GM23338 (cell line): Measurements from ENCODE around the gene SLC2A8. TPM values are rescaled to one million over a fixed set of nuclear protein-coding genes. Genes with fewer than 3 reads are reported as not detected.

ENCODE experiments used
- ATAC-seq: fragments of 200-7000 bp; cut with Tn5 transposase; 3 replicates; pipeline ENCODE4 v1.9.1; 2020
- DNase-seq: peaks from one replicate; pipeline ENCODE4 v3.0.0-alpha.2; 2015; ENCODE audit warnings: low spot score
- H2AFZ ChIP-seq: fragments of 200-600 bp; sonication (generic); 2 replicates; pipeline ENCODE4 v1.8.0; 2016; ENCODE audit warnings: antibody characterized with exemption, mild to moderate bottlenecking, moderate library complexity
- H3F3A ChIP-seq: fragments of 200-600 bp; sonication (generic); replicated peaks from 2 replicates; pipeline ENCODE4 v1.8.0; 2017; ENCODE audit warnings: antibody characterized with exemption, mixed run types, low read depth
- H3K27ac ChIP-seq: fragments of 200-600 bp; sonication (generic); 2 replicates; pipeline ENCODE4 v1.6.1; 2016; ENCODE audit warnings: low read depth
- H3K27me3 ChIP-seq: fragments of 200-600 bp; sonication (generic); 2 replicates; pipeline ENCODE4 v1.8.0; 2016; ENCODE audit warnings: mild to moderate bottlenecking, mixed run types, moderate library complexity; ENCODE audit not compliant: insufficient read depth
- H3K36me3 ChIP-seq: fragments of 200-600 bp; sonication (generic); 2 replicates; pipeline ENCODE4 v1.8.0; 2016; ENCODE audit warnings: mild to moderate bottlenecking; ENCODE audit not compliant: insufficient read depth
- H3K4me1 ChIP-seq: fragments of 200-600 bp; sonication (generic); 2 replicates; pipeline ENCODE4 v1.8.0; 2016; ENCODE audit warnings: mild to moderate bottlenecking, moderate library complexity; ENCODE audit not compliant: insufficient read depth
- H3K4me2 ChIP-seq: fragments of 200-600 bp; sonication (generic); 2 replicates; pipeline ENCODE4 v1.7.1; 2017; ENCODE audit warnings: mixed run types
- H3K4me3 ChIP-seq: fragments of 200-600 bp; sonication (generic); 2 replicates; pipeline ENCODE4 v1.6.1; 2016; ENCODE audit warnings: mixed run types
- H3K79me2 ChIP-seq: fragments of 200-600 bp; sonication (generic); replicated peaks from 2 replicates; pipeline ENCODE4 v1.8.0; 2017; ENCODE audit warnings: mild to moderate bottlenecking; ENCODE audit not compliant: insufficient read depth
- H3K9me2 ChIP-seq: fragments of 200-600 bp; sonication (generic); 2 replicates; pipeline ENCODE4 v1.8.0; 2017; ENCODE audit not compliant: insufficient read depth
- H4K20me1 ChIP-seq: fragments of 200-600 bp; sonication (generic); replicated peaks from 2 replicates; pipeline ENCODE4 v1.8.0; 2017; ENCODE audit warnings: mild to moderate bottlenecking; ENCODE audit not compliant: insufficient read depth
- H3K27ac Mint-ChIP-seq: 2 replicates; pipeline ENCODE4 v1.8.0; 2020; ENCODE audit warnings: inconsistent platforms, mild to moderate bottlenecking, moderate library complexity, mixed read lengths
- H3K27me3 Mint-ChIP-seq: 3 replicates; pipeline ENCODE4 v1.8.0; 2022; ENCODE audit warnings: low read depth, mild to moderate bottlenecking, moderate library complexity, mixed read lengths, inconsistent platforms; ENCODE audit not compliant: insufficient read depth, poor library complexity
- H3K36me3 Mint-ChIP-seq: 3 replicates; pipeline ENCODE4 v1.8.0; 2021; ENCODE audit warnings: low read depth, mild to moderate bottlenecking, inconsistent platforms, moderate library complexity, mixed read lengths
- H3K4me1 Mint-ChIP-seq: 3 replicates; pipeline ENCODE4 v1.8.0; 2020; ENCODE audit warnings: mild to moderate bottlenecking, inconsistent platforms, mixed read lengths
- H3K4me3 Mint-ChIP-seq: 3 replicates; pipeline ENCODE4 v1.8.0; 2021; ENCODE audit warnings: moderate library complexity, mild to moderate bottlenecking, inconsistent platforms, mixed read lengths
- H3K9me3 Mint-ChIP-seq: 3 replicates; pipeline ENCODE4 v1.8.0; 2020; ENCODE audit warnings: moderate library complexity, mild to moderate bottlenecking, inconsistent platforms, mixed read lengths
- CREB1 ChIP-seq: fragments of 250-450 bp; sonication (Bioruptor Pico); IDR thresholded peaks from 2 replicates; pipeline ENCODE4 v1.5.0; 2020; ENCODE audit warnings: low read depth, mild to moderate bottlenecking, moderate library complexity
- CTCF ChIP-seq, 2 experiments: fragments of 200-600 bp in 1 of 2; sonication (generic) in 1 of 2; conservative IDR thresholded peaks; 2 replicates each; pipeline versions ENCODE4 v1.5.1 to v1.6.1; 2016 to 2017; ENCODE audit warnings: antibody characterized with exemption in 2 of 2, low read depth in 2 of 2, mild to moderate bottlenecking in 2 of 2, moderate library complexity in 1 of 2
- EZH2 ChIP-seq: fragments of 200-600 bp; sonication (generic); IDR thresholded peaks from one replicate; pipeline ENCODE4 v1.8.0; 2017; ENCODE audit warnings: antibody characterized with exemption, mild to moderate bottlenecking, low read depth; ENCODE audit not compliant: unreplicated experiment
- EZH2phosphoT487 ChIP-seq: fragments of 200-600 bp; sonication (generic); IDR thresholded peaks from one replicate; pipeline ENCODE4 v1.8.1; 2018; ENCODE audit warnings: antibody characterized with exemption; ENCODE audit not compliant: unreplicated experiment
- JUNB ChIP-seq: IDR thresholded peaks from one replicate; pipeline ENCODE4 v1.6.1; 2016; ENCODE audit warnings: antibody characterized with exemption; ENCODE audit not compliant: unreplicated experiment
- NANOG ChIP-seq: IDR thresholded peaks from 2 replicates; pipeline ENCODE4 v1.6.1; 2016; ENCODE audit warnings: antibody characterized with exemption, borderline replicate concordance
- REST ChIP-seq: IDR thresholded peaks from one replicate; pipeline ENCODE4 v1.6.1; 2018; ENCODE audit warnings: antibody characterized with exemption; ENCODE audit not compliant: unreplicated experiment
- STAT1 ChIP-seq: IDR thresholded peaks from one replicate; pipeline ENCODE4 v1.6.1; 2016; ENCODE audit warnings: antibody characterized with exemption; ENCODE audit not compliant: unreplicated experiment
- ZNF114 ChIP-seq: fragments of 250-450 bp; sonication (Bioruptor Pico); IDR thresholded peaks from 2 replicates; pipeline ENCODE4 v1.5.0; 2020; ENCODE audit warnings: mild to moderate bottlenecking, moderate library complexity
- ZNF331 ChIP-seq: fragments of 250-450 bp; sonication (Bioruptor Pico); IDR thresholded peaks from 2 replicates; pipeline ENCODE4 v1.5.0; 2020; ENCODE audit warnings: low read depth, mild to moderate bottlenecking, moderate library complexity
- ZNF462 ChIP-seq: fragments of 250-450 bp; sonication (Bioruptor Pico); IDR thresholded peaks from 2 replicates; pipeline ENCODE4 v1.5.0; 2020; ENCODE audit warnings: mild to moderate bottlenecking, moderate library complexity
- polyA plus RNA-seq: library from polyadenylated mRNA; unstranded; fragments of >200 nt; fragmentation: Nextera tagmentation; extraction: Ambion mirVana; gene quantifications from 2 replicates; pipeline ENCODE4 v1.2.1, GENCODE V29; 2016
- total RNA-seq: library from RNA; depleted of rRNA; stranded (reverse); fragments of >200 nt; shearing (Covaris generic); gene quantifications from 2 replicates; pipeline ENCODE4 v1.2.3, GENCODE V29; 2014

The SLC2A8 gene
- total and polyA plus RNA-seq, 2 experiments from 2014 or later: 16.3 to 34.1 TPM

- TF ChIP-seq REST (no peak), ZNF462 (CRISPR knock-in tag) (no peak), EZH2phosphoT487 (no peak)
Measured at GRCh38 chr9:127388856-127389238, 8.1 kb upstream of the SLC2A8 start (continued).

GRCh38 chr9:127389381-127390247 lies 7.4 kb upstream of the SLC2A8 start:
- DNase-seq: no peak
- no peaks in the 10 kb centered on the region for H3K27me3 ChIP-seq
- H3K36me3 ChIP-seq: no peaks in the 10 kb centered on the region
- H3K4me2 ChIP-seq: no peak overlapping the region
- H3K4me3 ChIP-seq: no peak overlapping the region
- H3K9me3 Mint-ChIP-seq: no peaks in the 10 kb centered on the region; the same call in 2 of the 3 replicates
- H3K4me3 Mint-ChIP-seq: no peak overlapping the region
- H3K27ac Mint-ChIP-seq: no peak overlapping the region
- 0 out of 2 replicates have a peak, but pooled peaks cover 2% of the 10 kb centered on the region for H3F3A ChIP-seq
- no peaks in the 10 kb centered on the region for H3K9me2 ChIP-seq
- no peak overlapping the region for H3K27ac ChIP-seq
- H3K36me3 Mint-ChIP-seq: no peaks in the 10 kb centered on the region
- no peaks in the 10 kb centered on the region for H4K20me1 ChIP-seq
- H2AFZ ChIP-seq: no peak overlapping the region
- no peaks in the 10 kb centered on the region; the same call in 1 of the 2 replicates for H3K4me1 ChIP-seq
- peaks cover 2% of the 10 kb centered on the region for H3K27me3 Mint-ChIP-seq
- ATAC-seq: no peak
- H3K79me2 ChIP-seq: no peaks in the 10 kb centered on the region
- peaks cover 13% of the 10 kb centered on the region for H3K4me1 Mint-ChIP-seq
- TF ChIP-seq JUNB (no peak), EZH2 (no peak), ZNF114 (CRISPR knock-in tag) (no peak), CTCF (conservative IDR thresholded peaks at IDR 0.05; ENCODE audit: low read depth in 2 of 2) (no peak), NANOG (no peak), EZH2phosphoT487 (no peak), STAT1 (no peak), ZNF331 (CRISPR knock-in tag) (no peak), CREB1 (no peak)
